Measurements from ENCODE around the gene AARSD1.
"Not testable (repeated sequence)": the region's sequence is repeated elsewhere in the genome, so short reads cannot be mapped to it uniquely, and the experiment has no call there.

AARSD1 gene

DNA sequence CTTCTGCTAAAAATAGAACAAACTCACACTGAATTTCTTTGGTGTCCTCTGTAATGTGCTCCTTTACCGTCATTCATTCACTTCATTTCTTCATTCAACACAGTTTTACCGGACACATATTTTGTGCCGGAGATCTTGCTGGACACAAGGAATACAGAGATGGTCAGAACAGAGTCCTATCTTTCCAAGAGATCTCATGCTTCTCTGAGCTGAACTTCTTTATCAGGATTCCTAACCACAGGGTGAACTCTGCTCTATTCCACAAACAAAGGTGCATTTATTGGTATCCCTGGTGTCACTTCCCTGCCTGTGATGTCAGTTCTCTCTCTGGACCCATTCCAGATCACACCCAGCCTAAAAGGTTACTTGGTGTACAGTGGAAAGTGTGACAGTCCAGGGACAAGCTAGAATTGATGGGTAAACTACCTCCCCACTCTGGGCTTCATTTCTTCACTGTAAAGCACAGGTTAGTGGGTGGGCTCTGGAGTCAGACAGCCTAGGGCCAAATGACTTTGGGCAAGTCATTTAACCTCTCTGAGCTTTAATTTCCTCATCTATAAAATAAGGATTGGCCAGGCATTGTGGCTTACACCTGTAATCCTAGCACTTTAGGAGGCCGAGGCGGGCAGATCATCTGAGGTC lies 46.5 kb upstream of the AARSD1 start:
- H3K4me3 ChIP-seq (ENCODE audit: low read length): no peak overlapping the region
- no peak overlapping the region for H3K27ac ChIP-seq (ENCODE audit: low read depth, low read length)
- TF ChIP-seq, protein P1, sequence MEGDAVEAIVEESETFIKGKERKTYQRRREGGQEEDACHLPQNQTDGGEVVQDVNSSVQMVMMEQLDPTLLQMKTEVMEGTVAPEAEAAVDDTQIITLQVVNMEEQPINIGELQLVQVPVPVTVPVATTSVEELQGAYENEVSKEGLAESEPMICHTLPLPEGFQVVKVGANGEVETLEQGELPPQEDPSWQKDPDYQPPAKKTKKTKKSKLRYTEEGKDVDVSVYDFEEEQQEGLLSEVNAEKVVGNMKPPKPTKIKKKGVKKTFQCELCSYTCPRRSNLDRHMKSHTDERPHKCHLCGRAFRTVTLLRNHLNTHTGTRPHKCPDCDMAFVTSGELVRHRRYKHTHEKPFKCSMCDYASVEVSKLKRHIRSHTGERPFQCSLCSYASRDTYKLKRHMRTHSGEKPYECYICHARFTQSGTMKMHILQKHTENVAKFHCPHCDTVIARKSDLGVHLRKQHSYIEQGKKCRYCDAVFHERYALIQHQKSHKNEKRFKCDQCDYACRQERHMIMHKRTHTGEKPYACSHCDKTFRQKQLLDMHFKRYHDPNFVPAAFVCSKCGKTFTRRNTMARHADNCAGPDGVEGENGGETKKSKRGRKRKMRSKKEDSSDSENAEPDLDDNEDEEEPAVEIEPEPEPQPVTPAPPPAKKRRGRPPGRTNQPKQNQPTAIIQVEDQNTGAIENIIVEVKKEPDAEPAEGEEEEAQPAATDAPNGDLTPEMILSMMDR (IDR thresholded peaks at IDR 0.05; ENCODE audit: low read depth, low read length, poor library complexity, severe bottlenecking): no peak
- TF ChIP-seq EZH2phosphoT487 (IDR thresholded peaks at IDR 0.05; ENCODE audit: borderline replicate concordance, low read length): no peak
- H3F3A ChIP-seq (ENCODE audit: control insufficient read depth, insufficient read depth): peaks cover 7% of the 10 kb centered on the region; the same call in 1 of the 2 replicates
- peaks cover 11% of the 10 kb centered on the region for H3K4me1 ChIP-seq (ENCODE audit: control insufficient read depth, low read length)
- H3K4me2 ChIP-seq (ENCODE audit: low read length): no peak overlapping the region
- H3K9me2 ChIP-seq (replicated peaks; ENCODE audit: control insufficient read depth, low read length): no peaks in the 10 kb centered on the region
- no peaks in the 10 kb centered on the region for H3K9me3 ChIP-seq (ENCODE audit: control insufficient read depth, insufficient read depth, low read length)
- H3K79me2 ChIP-seq (ENCODE audit: control insufficient read depth, low read length): no peaks in the 10 kb centered on the region
- no peaks in the 10 kb centered on the region for H4K20me1 ChIP-seq (ENCODE audit: control insufficient read depth, insufficient read depth, low read depth, low read length)
- no peaks in the 10 kb centered on the region for H3K27me3 ChIP-seq (ENCODE audit: control insufficient read depth, low read length)
- H3K36me3 ChIP-seq (ENCODE audit: control insufficient read depth, low read length): peaks cover 7% of the 10 kb centered on the region

DNA sequence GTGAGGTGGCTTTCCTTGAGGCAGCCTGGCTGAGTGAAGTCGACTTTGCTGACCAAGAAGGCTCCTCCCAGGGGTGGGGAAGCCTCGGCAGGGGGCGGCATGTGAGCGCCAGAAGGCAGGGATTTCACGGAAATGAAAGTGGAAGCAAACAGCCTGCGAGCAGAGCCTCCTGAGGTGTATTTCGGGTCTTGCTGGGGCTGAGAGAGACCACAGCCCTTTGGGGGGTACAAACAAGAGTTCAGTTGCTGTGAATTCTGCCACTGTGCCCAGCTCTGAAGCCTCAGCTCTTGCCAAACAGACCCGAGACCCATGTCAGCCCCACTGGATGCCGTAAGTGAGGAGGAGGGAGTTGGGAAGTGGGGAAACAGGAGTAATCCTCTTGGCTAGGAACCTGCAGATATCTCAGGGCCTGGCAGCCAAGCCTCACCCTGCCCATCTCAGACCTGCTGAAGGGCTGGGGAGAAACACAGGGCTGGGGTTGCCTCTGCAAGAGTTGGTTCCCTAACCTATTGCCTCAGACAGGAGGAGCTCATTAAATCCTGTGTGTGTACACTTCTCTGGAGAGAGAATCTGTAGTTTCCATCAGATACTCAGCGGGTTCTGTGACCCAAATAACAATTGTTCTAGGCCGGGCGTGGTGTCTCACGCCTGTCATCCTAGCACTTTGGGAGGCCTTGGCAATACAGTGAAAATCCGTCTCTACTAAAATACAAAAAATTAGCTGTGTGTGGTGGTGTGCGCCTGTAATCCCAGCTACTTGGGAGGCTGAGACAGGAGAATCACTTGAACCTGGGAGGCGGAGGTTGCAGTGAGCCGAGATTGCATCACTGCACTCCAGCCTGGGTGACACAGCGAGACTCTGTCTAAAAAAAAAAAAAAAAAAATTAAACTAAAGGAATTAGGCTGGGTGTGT lies 42.6 kb upstream of the AARSD1 start, which contains the start of gene IFI35:
Gene IFI35 (plus strand): TSS at position 146 of the 913 bp plus-strand sequence. CDS start 164 bp downstream, at position 310.
- Histone ChIP-seq H3K4me2 (ENCODE audit: low read length) (peak within 1 kb of the TSS; percentile 82), H3K27ac (ENCODE audit: low read depth, low read length) (peak within 1 kb of the TSS; percentile 38), H4K20me1 (ENCODE audit: control insufficient read depth, insufficient read depth, low read depth, low read length) (no peaks in the 10 kb centered on the region), H3K27me3 (ENCODE audit: control insufficient read depth, low read length) (no peaks in the 10 kb centered on the region), H3K4me3 (ENCODE audit: low read length) (peak within 1 kb of the TSS; percentile 67), H3K4me1 (ENCODE audit: control insufficient read depth, low read length) (peaks cover 11% of the 10 kb centered on the region), H3K36me3 (ENCODE audit: control insufficient read depth, low read length) (peaks cover 32% of the 10 kb centered on the region), H3K9me2 (replicated peaks; ENCODE audit: control insufficient read depth, low read length) (no peaks in the 10 kb centered on the region), H3K9me3 (ENCODE audit: control insufficient read depth, insufficient read depth, low read length) (no peaks in the 10 kb centered on the region), H3K79me2 (ENCODE audit: control insufficient read depth, low read length) (no peaks in the 10 kb centered on the region), H3F3A (ENCODE audit: control insufficient read depth, insufficient read depth) (peaks cover 31% of the 10 kb centered on the region)
- no peak for TF ChIP-seq EZH2phosphoT487 (IDR thresholded peaks at IDR 0.05; ENCODE audit: borderline replicate concordance, low read length)
- TF ChIP-seq, protein P1 (IDR thresholded peaks at IDR 0.05; ENCODE audit: low read depth, low read length, poor library complexity, severe bottlenecking): peak; percentile 59

DNA sequence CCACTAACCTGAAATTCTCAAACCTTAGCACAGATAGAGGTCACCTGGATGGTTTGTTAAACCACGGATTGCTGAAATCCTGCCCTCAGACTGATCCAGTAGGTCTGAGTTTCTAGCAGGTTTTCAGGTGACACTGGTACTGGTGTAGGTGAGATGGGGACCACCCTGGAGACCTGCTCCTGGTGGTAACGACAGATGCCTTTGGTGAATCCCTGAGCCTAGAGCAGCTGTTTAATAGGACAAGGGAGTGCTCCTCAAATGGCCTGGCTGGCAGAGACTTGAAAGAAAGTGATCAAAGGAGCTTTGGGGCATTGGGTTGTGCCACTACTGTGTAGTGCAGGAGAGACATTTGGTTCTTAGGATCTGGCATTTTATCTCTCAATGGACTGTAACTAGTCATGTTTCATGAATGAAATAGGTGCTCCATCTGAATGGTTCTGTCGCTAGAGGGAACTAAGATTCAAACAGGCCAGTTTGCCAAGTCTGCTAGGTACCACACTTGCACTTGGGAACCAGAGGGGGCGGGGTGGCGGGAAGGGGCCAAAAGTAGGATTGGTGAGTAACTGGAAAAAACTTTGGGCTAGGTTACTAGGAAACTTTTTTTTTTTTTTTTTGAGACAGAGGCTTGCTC lies 39.4 kb upstream of the AARSD1 start:
- H3K9me3 ChIP-seq (ENCODE audit: control insufficient read depth, insufficient read depth, low read length): no peaks in the 10 kb centered on the region
- no peaks in the 10 kb centered on the region for H3K9me2 ChIP-seq (replicated peaks; ENCODE audit: control insufficient read depth, low read length)
- peaks cover 14% of the 10 kb centered on the region for H4K20me1 ChIP-seq (ENCODE audit: control insufficient read depth, insufficient read depth, low read depth, low read length)
- TF ChIP-seq EZH2phosphoT487 (IDR thresholded peaks at IDR 0.05; ENCODE audit: borderline replicate concordance, low read length): no peak
- TF ChIP-seq, protein P1 (IDR thresholded peaks at IDR 0.05; ENCODE audit: low read depth, low read length, poor library complexity, severe bottlenecking): no peak
- peaks cover 21% of the 10 kb centered on the region for H3K79me2 ChIP-seq (ENCODE audit: control insufficient read depth, low read length)
- no peak overlapping the region for H3K4me3 ChIP-seq (ENCODE audit: low read length)
- peaks cover 57% of the 10 kb centered on the region for H3F3A ChIP-seq (ENCODE audit: control insufficient read depth, insufficient read depth)
- no peak overlapping the region for H3K27ac ChIP-seq (ENCODE audit: low read depth, low read length)
- no peak overlapping the region for H3K4me2 ChIP-seq (ENCODE audit: low read length)
- H3K36me3 ChIP-seq (ENCODE audit: control insufficient read depth, low read length): peaks cover 64% of the 10 kb centered on the region
- no peaks in the 10 kb centered on the region for H3K27me3 ChIP-seq (ENCODE audit: control insufficient read depth, low read length)
- H3K4me1 ChIP-seq (ENCODE audit: control insufficient read depth, low read length): peaks cover 23% of the 10 kb centered on the region

DNA sequence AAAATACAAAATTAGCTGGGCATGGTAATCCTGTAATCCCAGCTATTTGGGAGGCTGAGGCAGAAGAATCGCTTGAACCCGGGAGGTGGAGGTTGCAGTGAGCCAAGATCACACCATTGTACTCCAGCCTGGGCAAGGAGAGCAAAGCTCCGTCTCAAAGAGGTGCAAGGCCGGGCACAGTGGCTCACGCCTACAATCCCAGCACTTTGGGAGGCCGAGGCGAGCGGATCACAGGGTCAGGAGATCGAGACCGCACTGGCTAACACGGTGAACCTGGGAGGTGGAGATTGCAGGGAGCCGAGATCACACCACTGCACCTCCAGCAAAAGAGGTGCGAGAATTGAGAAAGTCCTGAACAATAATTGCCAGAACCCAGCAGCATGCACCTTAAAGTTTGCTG lies 36.6 kb upstream of the AARSD1 start:
- Histone ChIP-seq H3F3A (ENCODE audit: control insufficient read depth, insufficient read depth) (peaks cover 56% of the 10 kb centered on the region), H4K20me1 (ENCODE audit: control insufficient read depth, insufficient read depth, low read depth, low read length) (peaks cover 14% of the 10 kb centered on the region), H3K4me1 (ENCODE audit: control insufficient read depth, low read length) (peaks cover 23% of the 10 kb centered on the region), H3K79me2 (ENCODE audit: control insufficient read depth, low read length) (peaks cover 26% of the 10 kb centered on the region), H3K36me3 (ENCODE audit: control insufficient read depth, low read length) (peaks cover 60% of the 10 kb centered on the region), H3K4me2 (ENCODE audit: low read length) (peak overlapping the region; percentile 2; the same call in 1 of the 2 replicates)
- not testable (repeated sequence) for H3K4me3 ChIP-seq (ENCODE audit: low read length); H3K9me3 ChIP-seq (ENCODE audit: control insufficient read depth, insufficient read depth, low read length); H3K27me3 ChIP-seq (ENCODE audit: control insufficient read depth, low read length); H3K27ac ChIP-seq (ENCODE audit: low read depth, low read length); H3K9me2 ChIP-seq (replicated peaks; ENCODE audit: control insufficient read depth, low read length)
